ENCODE results near the gene MUC5B. TPM values are rescaled to one million over a fixed set of nuclear protein-coding genes. Genes with fewer than 3 reads are reported as not detected.

MUC5B gene
- total RNA-seq, 2 experiments from 2014 or later: not detected

- Mint-ChIP-seq H3K4me1 (ENCODE audit: low read depth) (no peaks in the 10 kb centered on the region), H3K27me3 (no peaks in the 10 kb centered on the region), H3K36me3 (ENCODE audit: low read depth) (peaks cover 25% of the 10 kb centered on the region), H3K4me3 (no peak overlapping the region), H3K9me3 (no peaks in the 10 kb centered on the region), H3K27ac (no peak overlapping the region)
- Histone ChIP-seq H3K4me3 (ENCODE audit: low read length) (no peak overlapping the region), H3K27me3 (ENCODE audit: control insufficient read depth in 1 of 2, insufficient read depth in 2 of 2, low read length in 2 of 2) (no peaks in the 10 kb centered on the region), H3K9me3 (ENCODE audit: control insufficient read depth in 1 of 2, insufficient read depth in 1 of 2, low read length in 2 of 2) (no peaks in the 10 kb centered on the region), H3K27ac (ENCODE audit: low read depth in 1 of 2, low read length in 2 of 2) (no peak overlapping the region), H3K4me1 (ENCODE audit: insufficient read depth, low read length) (peaks cover 3% of the 10 kb centered on the region), H3K36me3 (ENCODE audit: insufficient read depth, low read length) (peaks cover 56% of the 10 kb centered on the region)
- DNase-seq (no peak), ATAC-seq (ENCODE audit: poor library complexity) (no peak)
- intact Hi-C loops (cut with DNase I, micrococcal nuclease): no loop called here
- POLR2A ChIA-PET: no interaction called here
- CTCF ChIA-PET: no interaction called here
- TF ChIP-seq CTCF (IDR thresholded peaks at IDR 0.05): no peak
Observed at GRCh38 chr11:1295086-1295485, 72.2 kb downstream of the MUC5B start.

GRCh38 chr11:1295591-1295990, 72.7 kb downstream of the MUC5B start:
- TF ChIP-seq CTCF (IDR thresholded peaks at IDR 0.05): no peak
- H3K9me3 ChIP-seq (ENCODE audit: control insufficient read depth in 1 of 2, insufficient read depth in 1 of 2, low read length in 2 of 2): no peaks in the 10 kb centered on the region
- H3K27ac Mint-ChIP-seq: no peak overlapping the region
- no peak overlapping the region for H3K4me3 ChIP-seq (ENCODE audit: low read length)
- no peaks in the 10 kb centered on the region for H3K9me3 Mint-ChIP-seq
- H3K4me1 Mint-ChIP-seq (ENCODE audit: low read depth): peaks cover 4% of the 10 kb centered on the region
- H3K36me3 Mint-ChIP-seq (ENCODE audit: low read depth): peaks cover 23% of the 10 kb centered on the region
- intact Hi-C loops (cut with DNase I, micrococcal nuclease): no loop called here
- ATAC-seq (ENCODE audit: poor library complexity) (no peak), DNase-seq (peak in 1 of 14 experiments; percentile 19)
- POLR2A ChIA-PET: no interaction called here
- H3K27ac ChIP-seq (ENCODE audit: low read depth in 1 of 2, low read length in 2 of 2): no peak overlapping the region
- no peaks in the 10 kb centered on the region for H3K27me3 Mint-ChIP-seq
- CTCF ChIA-PET: no interaction called here
- H3K4me1 ChIP-seq (ENCODE audit: insufficient read depth, low read length): peaks cover 3% of the 10 kb centered on the region
- H3K27me3 ChIP-seq (ENCODE audit: control insufficient read depth in 1 of 2, insufficient read depth in 2 of 2, low read length in 2 of 2): no peaks in the 10 kb centered on the region
- peaks cover 51% of the 10 kb centered on the region for H3K36me3 ChIP-seq (ENCODE audit: insufficient read depth, low read length)
- no peak overlapping the region for H3K4me3 Mint-ChIP-seq

- H3K4me1 ChIP-seq (ENCODE audit: insufficient read depth, low read length): peaks cover 3% of the 10 kb centered on the region
- intact Hi-C loops (cut with DNase I, micrococcal nuclease): no loop called here
- Mint-ChIP-seq H3K27me3 (no peaks in the 10 kb centered on the region), H3K4me1 (ENCODE audit: low read depth) (peaks cover 4% of the 10 kb centered on the region), H3K4me3 (no peak overlapping the region), H3K27ac (no peak overlapping the region), H3K36me3 (ENCODE audit: low read depth) (peaks cover 17% of the 10 kb centered on the region), H3K9me3 (no peaks in the 10 kb centered on the region)
- ATAC-seq (ENCODE audit: poor library complexity) (no peak), DNase-seq (peak in 1 of 14 experiments; percentile 25)
- no peak overlapping the region for H3K27ac ChIP-seq (ENCODE audit: low read depth in 1 of 2, low read length in 2 of 2)
- no peaks in the 10 kb centered on the region for H3K9me3 ChIP-seq (ENCODE audit: control insufficient read depth in 1 of 2, insufficient read depth in 1 of 2, low read length in 2 of 2)
- ChIA-PET POLR2A (no interaction called here), CTCF (no interaction called here)
- peaks cover 47% of the 10 kb centered on the region for H3K36me3 ChIP-seq (ENCODE audit: insufficient read depth, low read length)
- no peaks in the 10 kb centered on the region for H3K27me3 ChIP-seq (ENCODE audit: control insufficient read depth in 1 of 2, insufficient read depth in 2 of 2, low read length in 2 of 2)
- no peak for TF ChIP-seq CTCF (IDR thresholded peaks at IDR 0.05)
- H3K4me3 ChIP-seq (ENCODE audit: low read length): no peak overlapping the region
Observed at GRCh38 chr11:1296287-1296686, 73.4 kb downstream of the MUC5B start.

All from CD4-positive, alpha-beta T cell (primary cell).